GM19025 (cell line): Measurements from ENCODE around the gene ST8SIA1.
"Not testable (repeated sequence)": the region's sequence is repeated elsewhere in the genome, so short reads cannot be mapped to it uniquely, and the experiment has no call there.

Source experiments
- ATAC-seq: cut with Tn5 transposase; IDR thresholded peaks from one replicate; pipeline ENCODE4 v1.9.1; 2021; ENCODE audit warnings: mild to moderate bottlenecking, low read depth, moderate library complexity; ENCODE audit not compliant: unreplicated experiment

Gene ST8SIA1

GRCh38 chr12:22334410-22335100 is at the start of gene ST8SIA1:
TSS of gene ST8SIA1 (minus strand) at chr12:22334707. CDS start at chr12:22334232, 475 bp downstream.
- no peak for ATAC-seq

GRCh38 chr12:22380031-22380430 is 45.5 kb upstream of the ST8SIA1 start:
- ATAC-seq = no peak

GRCh38 chr12:22377731-22378496 is 43.4 kb upstream of the ST8SIA1 start:
- no peak for ATAC-seq

- ATAC-seq = not testable (repeated sequence)
These were observed 42.2 kb upstream of the ST8SIA1 start for GRCh38 chr12:22376596-22377150.

GRCh38 chr12:22374508-22374907 is 40.0 kb upstream of the ST8SIA1 start:
- no peak for ATAC-seq

GRCh38 chr12:22372277-22372837 is 37.9 kb upstream of the ST8SIA1 start:
- ATAC-seq = no peak

GRCh38 chr12:22366181-22366580 is 31.7 kb upstream of the ST8SIA1 start:
- ATAC-seq = no peak

- no peak for ATAC-seq
These were observed 27.3 kb upstream of the ST8SIA1 start for GRCh38 chr12:22361785-22362184.

GRCh38 chr12:22360774-22361173 is 26.3 kb upstream of the ST8SIA1 start:
- no peak for ATAC-seq

- no peak for ATAC-seq
These were observed 23.0 kb upstream of the ST8SIA1 start for GRCh38 chr12:22357531-22357930.

GRCh38 chr12:22356231-22356630 is 21.7 kb upstream of the ST8SIA1 start:
- ATAC-seq = no peak

GRCh38 chr12:22355011-22355580 is 20.6 kb upstream of the ST8SIA1 start:
- no peak for ATAC-seq

- no peak for ATAC-seq
These were observed 19.3 kb upstream of the ST8SIA1 start for GRCh38 chr12:22353615-22354325.

GRCh38 chr12:22350886-22351285 is 16.4 kb upstream of the ST8SIA1 start:
- ATAC-seq = no peak

- ATAC-seq = no peak
These were observed 13.7 kb upstream of the ST8SIA1 start for GRCh38 chr12:22348208-22348607.

- ATAC-seq = no peak
These were observed 5.6 kb upstream of the ST8SIA1 start for GRCh38 chr12:22340143-22340542.

GRCh38 chr12:22339691-22340090 is 5.2 kb upstream of the ST8SIA1 start:
- no peak for ATAC-seq

- ATAC-seq = no peak
These were observed 1.3 kb upstream of the ST8SIA1 start for GRCh38 chr12:22335794-22336166.

- no peak for ATAC-seq
These were observed 646 bp downstream of the ST8SIA1 start for GRCh38 chr12:22333713-22334409.

GRCh38 chr12:22333186-22333712 is 1.3 kb downstream of the ST8SIA1 start:
- ATAC-seq = no peak
